ELR (cell line): ENCODE results near the gene S100A16.
"Not testable (repeated sequence)": the region's sequence is repeated elsewhere in the genome, so short reads cannot be mapped to it uniquely, and the experiment has no call there.

ENCODE experiments used
- DNase-seq: peaks from one replicate; pipeline ENCODE4 v3.0.0-alpha.2; 2015; ENCODE audit warnings: low read depth

S100A16 gene

DNA sequence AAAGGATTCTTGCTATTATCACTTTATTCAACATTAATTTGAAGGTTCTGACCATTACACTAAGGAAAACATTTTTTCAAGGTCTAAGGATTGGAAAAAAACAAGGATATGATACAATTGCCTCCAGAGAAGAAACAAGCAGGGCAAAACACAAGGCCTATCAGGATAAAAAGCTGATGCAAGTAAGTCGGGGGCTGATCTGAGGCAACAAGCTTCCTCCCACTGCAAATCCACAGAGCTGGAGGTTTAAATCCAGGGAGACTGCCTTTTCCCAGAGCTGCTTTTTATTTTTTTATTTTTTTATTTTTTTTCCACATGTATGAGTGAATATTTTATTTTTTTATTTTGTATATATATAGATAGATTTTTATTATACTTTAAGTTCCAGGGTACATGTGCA, 27.9 kb downstream of the S100A16 start:
- DNase-seq: no peak

DNA sequence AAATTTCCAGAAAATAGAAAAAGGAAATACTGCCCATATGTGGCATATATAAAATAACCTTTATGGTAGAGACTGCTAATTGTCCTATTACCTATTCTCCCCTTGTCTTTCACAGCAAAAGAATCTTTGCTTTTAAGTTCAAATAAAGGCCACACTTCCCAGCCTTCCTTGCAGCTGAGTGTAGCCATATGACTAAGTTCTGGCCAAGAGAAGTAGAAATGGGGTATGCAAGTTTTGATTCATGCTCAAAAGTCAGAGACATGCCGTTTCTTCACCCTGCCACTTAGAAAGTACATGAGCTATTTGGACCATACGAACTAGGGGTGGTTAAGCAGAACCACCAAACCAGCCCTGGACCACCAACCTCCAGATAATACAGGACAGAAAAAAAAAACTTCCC, 29.0 kb downstream of the S100A16 start:
- DNase-seq: peak; percentile 43

DNA sequence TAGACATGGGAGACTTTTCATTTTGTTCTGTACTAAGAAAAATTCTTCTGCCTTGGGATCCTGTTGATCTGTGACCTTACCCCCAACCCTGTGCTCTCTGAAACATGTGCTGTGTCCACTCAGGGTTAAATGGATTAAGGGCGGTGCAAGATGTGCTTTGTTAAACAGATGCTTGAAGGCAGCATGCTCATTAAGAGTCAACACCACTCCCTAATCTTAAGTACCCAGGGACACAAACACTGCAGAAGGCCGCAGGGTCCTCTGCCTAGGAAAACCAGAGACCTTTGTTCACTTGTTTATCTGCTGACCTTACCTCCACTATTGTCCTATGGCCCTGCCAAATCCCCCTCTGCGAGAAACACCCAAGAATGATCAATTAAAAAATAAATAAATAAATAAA, 29.4 kb downstream of the S100A16 start:
- DNase-seq: not testable (repeated sequence)

DNA sequence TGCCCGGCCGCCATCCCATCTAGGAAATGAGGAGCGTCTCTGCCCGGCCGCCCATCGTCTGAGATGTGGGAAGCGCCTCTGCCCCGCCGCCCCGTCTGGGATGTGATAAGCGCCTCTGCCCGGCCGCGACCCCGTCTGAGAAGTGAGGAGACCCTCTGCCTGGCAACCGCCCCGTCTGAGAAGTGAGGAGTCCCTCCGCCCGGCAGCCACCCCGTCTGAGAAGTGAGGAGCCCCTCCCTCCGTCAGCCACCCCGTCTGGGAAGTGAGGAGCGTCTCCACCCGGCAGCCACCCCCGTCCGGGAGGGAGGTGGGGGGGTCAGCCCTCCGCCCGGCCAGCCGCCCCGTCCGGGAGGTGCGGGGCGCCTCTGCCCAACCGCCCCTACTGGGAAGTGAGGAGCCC, 30.1 kb downstream of the S100A16 start:
- DNase-seq: not testable (repeated sequence)

DNA sequence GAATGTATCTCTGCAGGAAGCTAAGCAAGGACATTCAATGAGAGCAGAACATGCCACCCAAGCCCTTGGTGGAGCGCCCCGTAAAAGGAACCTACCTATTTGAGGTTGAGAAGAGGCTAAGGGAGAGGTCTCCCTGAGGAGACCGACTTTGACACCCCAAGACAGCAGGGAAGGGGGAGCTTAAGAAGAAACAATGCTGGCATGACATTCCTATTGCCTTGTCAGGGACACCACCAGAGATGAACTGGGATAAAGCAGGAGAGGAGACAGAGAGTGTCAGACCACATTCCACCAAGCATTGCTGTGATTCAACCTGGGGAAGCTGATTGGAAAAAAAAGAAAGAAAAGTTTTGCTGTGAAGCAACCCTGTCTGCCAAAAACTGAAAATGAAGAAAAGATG, 34.0 kb downstream of the S100A16 start:
- no peak for DNase-seq

DNA sequence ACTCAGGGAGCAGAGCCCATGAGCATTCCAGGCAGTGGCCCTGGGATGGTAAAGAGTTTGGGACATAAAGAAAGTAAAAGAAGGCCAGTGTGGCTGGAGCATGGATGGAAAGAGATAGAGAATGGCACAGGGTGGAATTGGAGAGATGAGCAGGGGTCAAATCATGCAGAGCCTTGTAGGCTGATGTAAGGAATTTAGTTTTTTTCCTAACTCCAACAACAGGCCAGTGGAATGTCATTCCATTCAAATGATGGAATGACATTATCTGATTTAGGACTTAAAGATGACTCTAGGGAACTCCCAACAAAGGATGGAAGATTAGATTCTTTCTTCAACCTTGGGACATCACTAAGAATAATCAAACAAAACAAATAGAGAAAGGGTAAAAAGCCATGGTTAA, 34.4 kb downstream of the S100A16 start:
- DNase-seq: no peak

DNA sequence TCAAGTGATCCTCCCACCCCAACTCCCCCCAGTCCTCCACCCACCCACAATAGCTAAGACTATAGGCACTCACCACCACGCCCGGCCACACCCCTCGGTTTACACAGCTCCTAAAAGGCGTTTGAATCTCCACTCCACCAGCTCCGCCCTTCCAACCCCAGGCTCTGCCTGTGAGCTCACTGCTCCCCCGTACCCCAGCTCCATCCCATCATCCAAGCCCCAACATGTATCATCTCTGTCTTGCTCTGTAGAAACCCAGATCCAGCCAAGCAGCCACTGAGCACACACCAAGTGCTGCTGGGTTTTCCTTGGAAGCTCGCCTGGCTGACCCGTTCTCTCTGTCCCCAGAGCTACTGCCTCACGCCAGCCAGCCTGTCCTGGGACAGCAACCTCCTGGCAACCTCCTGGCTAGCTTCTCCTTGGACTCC, 35.3 kb downstream of the S100A16 start:
- DNase-seq: no peak

DNA sequence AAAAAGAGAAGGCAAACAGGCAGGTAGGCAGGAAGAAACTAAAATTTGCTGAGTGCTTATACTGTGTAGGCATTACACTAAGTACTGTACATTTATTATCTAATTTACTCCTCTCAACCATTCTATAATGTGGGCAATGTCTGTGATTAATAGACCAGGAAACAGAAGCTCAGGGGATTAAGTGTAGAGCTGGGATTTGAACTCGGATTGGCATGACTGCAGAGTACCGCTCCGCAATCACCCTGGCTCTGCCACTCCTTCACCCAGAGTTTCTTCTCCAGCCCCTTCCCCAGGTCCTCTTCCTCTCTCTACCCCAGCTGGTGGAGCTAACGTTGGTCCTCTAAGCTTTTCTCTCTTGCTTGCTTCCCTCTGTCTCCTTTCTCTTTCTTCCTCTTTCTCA, 35.8 kb downstream of the S100A16 start:
- no peak for DNase-seq

DNA sequence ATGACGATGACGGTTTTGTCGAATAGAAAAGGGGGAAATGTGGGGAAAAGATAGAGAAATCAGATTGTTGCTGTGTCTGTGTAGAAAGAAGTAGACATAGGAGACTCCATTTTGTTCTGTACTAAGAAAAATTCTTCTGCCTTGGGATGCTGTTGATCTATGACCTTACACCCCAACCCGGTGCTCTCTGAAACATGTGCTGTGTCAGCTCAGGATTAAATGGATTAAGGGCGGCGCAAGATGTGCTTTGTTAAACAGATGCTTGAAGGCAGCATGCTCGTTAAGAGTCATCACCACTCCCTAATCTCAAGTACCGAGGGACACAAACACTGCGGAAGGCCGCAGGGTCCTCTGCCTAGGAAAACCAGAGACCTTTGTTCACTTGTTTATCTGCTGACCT, 37.4 kb downstream of the S100A16 start:
- not testable (repeated sequence) for DNase-seq

DNA sequence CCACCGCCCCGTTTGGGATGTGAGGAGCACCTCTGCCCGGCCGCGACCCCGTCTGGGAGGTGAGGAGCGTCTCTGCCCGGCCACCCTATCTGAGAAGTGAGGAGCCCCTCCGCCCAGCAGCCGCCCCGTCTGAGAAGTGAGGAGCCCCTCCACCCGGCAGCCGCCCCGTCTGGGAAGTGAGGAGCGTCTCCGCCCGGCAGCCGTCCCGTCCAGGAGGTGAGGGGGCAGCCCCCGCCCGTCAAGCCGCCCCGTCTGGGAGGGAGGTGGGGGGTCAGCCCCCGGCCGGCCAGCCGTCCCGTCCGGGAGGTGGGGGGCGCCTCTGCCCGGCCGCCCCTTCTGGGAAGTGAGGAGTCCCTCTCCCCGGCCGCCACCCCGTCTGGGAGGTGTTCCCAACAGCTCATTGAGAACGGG, 37.9 kb downstream of the S100A16 start:
- DNase-seq: not testable (repeated sequence)

DNA sequence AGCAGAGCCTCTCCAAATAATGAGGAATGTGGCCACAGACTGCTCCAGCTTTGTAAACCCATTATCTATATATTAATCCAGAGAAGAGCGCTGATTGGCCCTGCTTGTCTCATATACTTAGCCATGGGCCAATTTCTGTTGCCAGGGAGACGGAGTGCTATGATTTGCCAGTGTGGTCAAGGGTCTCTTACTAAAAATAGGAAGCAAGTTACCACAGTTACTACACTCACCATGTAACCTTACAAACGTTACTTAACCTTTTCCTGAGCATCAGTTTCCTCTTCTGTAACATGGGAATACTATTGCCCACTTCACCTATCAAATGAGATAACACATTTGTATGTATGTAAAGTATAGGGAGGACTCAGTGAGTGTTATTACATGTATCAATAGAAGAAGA, 39.6 kb downstream of the S100A16 start:
- DNase-seq: peak; percentile 19

DNA sequence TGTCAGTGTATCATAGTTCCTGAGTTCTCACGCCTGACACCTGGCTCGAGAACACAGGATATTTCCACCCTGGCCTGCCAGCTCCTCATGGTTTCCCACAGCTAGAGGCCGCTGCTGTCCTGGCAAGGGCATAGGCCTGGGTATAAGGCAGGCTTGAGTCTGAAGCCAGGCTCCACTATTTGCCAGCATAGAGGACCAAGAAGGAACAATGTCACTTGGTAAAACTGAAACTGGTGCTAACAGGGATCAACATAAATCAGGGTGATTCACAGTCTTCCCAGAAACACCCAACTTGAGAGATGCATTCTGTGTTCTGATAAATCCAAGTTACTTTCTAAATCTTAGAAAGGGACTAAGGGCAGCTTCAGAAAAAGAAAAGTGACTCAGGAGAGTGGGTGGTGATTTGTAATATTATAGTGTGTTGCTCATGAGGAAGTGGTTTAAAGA, 40.3 kb downstream of the S100A16 start:
- peak; percentile 89 for DNase-seq

DNA sequence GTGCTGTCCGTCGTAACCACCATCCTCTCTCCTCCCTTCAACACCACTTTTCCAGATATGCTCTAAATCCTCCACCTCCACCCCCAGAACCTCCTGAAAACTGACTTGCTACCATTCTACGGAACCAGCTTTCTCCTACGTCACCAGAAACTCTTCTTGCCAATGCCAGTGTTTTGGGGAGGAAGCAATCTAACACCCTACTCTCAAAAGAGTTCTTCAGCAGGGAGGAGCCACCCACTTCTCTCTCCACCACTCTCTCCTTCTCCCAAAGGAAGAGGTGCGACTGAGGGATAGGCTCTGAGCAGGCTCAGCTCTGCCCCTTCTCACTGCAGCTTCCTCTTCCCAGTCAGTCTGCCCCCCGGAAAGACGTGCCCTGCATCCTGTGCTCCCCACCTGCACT, 41.2 kb downstream of the S100A16 start:
- no peak for DNase-seq

DNA sequence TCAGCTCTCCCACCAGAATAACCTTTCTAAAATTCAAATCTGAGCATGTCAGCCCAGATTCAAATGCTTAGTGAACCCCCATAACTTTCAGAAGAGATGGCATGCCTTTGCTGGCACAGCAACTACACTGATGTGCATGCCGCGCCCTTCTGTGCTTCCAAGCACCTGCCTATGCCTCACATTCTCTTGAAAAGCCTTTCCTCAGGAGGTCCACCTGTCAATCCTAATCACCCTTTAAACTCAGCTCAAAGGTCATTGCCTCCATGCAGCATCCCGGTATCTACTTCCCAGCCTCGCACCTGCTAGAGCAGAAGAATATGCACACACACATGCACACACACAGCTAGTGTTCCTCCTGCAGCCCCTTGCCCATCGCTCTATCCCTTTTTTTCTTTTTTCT, 42.1 kb downstream of the S100A16 start:
- no peak for DNase-seq

DNA sequence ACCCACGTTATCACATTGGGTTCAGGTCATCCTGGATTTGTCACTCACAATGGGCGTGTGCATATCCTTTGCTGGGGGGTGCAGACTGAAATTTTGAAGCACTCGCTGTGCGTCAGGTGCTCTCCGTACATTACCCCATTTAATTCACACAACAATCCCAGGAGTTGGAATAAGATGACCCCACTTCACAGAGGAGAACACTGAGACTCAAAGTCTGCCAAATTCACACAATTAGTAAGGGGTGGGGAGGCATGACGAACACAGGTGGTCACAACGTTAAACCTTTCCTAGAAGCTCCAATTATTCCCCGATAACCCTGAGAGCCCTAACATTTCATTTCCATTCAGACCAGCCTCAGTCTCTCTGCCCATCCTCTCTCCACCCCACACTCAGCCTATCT, 43.5 kb downstream of the S100A16 start:
- no peak for DNase-seq

DNA sequence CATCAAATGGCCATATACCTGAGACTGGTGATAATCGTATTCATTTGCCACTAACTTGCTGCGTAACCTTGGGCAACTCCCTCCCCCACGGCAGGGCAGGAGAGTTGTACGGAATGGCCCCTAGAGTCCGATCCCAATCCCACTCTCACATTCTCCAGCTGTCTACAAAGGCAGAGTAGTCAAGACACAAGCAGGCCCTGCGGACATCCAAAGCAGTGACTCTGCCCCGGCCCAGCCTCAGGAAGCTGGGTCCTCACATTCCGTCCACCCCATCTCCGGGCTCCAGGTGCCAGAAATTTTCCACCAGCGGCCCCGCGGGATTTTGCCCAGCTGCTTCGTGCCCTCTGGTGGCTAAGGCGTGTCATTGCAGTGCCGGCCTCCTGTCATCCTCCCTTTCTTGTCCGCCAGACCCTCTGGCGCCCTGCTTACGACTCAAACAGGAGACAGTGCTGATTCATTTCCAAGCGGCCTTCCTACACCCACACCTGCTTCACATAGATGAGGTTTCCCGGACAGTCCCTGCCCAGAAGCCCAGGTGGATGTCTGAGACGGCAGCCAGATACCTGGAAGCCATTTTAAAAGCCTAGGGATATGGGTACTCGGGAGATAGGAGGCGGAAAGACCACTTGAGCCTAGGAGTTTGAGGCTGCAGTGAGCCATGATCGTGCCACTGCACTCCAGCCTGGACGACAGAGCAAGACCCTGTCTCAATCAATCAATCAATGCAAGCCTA, 44.4 kb downstream of the S100A16 start:
- peak; percentile 95 for DNase-seq

DNA sequence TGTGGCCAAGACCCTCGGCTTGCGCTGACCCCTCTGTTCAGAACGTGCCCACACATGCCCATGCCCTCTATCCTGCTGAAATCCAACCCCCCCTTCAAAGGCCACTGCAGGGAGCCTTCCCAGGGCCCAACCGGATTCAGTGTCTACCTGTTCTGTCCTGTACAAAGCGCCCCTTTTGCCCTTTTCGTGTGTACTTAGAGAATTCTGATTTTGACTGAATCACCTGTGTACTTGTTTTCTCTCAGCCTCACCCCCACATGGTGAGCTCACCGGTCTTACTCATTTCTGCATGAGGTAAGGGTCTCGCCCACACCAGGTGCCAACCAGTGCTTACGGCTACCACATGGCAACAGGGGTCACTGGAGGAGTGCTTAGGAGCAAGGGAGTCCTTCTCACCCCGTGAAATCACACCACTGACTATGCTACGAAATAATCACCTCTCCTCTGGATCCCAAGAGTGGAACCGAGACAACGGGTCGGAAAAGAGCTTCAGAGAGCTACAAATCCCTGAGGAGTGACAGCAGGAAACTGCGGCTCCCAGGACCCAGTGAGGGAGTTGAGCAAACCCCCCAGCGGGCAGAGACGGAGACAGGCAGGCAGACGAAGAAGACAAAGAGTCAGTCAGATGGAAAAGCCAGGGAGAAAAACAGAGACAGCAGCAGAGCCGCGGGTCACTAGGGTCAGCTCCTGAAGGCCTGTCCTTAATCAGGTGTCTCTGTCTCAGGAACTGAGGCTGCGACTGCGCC, 45.1 kb downstream of the S100A16 start:
- peak; percentile 49 for DNase-seq

DNA sequence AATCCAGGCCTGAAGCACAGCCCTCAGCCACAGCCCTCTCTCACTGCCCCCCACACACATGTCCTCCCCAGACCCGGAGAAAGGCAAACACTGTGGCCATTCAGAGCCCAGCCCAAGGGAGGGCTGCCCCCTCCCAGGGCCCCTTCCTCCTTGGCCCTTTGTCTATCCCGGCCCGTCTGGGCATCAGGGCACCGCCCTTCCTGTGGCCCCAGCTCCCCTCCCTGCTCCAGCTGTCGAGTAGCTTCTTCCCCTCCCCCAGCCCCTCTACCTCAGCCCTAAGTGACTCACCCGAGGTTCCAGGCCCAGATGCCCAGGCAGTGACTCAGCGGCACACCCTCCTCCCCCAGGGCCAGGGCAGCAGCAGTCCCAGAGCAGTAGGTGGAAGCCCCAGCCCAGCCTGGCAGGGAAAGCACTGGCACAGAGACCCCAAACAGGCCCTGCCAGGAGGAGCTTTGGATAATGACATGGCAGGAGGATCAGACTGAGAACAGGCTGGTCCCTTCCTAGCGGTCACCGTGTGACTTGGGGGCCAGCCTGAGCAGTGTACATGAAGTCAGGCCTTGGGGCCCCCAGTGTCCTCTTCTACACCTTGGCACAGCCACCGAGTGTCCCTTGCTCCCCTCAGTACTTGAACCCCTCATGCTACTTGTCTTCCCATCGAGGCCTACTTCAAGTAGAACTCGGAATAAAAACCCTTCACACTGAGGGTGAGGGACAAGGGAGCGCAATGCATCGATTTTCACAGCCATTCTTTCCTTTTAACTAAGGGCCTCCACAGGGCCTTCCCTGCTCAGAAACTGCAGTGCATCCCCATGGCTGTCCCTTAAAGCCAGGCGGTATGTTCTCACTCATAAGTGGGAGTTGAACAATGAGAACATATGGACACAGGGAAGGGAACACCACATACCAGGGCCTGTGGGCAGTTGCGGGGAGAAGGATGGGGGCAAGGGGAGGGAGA, 46.2 kb downstream of the S100A16 start:
- DNase-seq: peak; percentile 100

DNA sequence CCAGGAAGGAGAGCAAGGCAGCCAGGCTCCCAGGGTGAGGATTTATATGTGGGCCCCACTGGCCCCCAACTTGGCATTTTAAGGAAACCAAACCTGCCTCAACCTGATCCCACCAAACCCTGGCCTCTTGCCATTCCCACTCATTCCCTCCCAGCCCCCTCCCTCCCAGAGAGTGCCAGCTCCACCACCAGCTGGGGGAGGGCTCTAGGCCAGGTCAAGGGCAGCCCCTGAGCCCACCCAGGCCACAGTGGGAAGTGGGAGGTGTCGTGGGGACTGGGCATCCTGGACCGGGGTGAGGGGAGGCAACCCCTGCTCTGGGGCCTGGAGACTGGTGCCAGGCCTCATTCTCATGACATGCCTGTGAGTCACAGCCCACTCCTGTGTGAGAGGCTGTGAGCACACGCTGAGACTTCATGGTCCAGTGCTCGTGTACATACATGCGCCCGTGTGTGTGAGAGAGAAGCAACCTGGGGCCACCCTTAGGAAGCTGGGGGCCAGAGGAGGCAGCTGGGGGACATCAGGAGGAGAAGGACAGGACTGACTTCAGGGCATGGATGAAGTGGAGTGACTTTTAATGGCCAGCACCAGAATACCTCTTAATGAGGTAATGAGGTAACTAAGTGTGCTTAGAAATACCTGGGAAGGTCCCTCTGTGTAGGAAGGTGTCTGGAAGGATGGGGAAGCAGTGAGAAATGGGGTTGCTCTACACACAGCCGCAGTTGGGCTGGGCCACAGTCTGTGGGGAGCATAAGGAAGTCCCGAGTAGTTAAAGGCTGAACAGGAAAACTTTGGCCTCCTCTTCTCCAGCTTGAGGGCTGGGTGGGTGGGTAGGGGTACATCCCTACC, 47.2 kb downstream of the S100A16 start, which contains the start of gene S100A2:
TSS of gene S100A2 (minus strand) at position 316 of the 846 bp plus-strand sequence. CDS start 1,967 bp downstream, outside the sequence.
- peak; percentile 98 for DNase-seq

DNA sequence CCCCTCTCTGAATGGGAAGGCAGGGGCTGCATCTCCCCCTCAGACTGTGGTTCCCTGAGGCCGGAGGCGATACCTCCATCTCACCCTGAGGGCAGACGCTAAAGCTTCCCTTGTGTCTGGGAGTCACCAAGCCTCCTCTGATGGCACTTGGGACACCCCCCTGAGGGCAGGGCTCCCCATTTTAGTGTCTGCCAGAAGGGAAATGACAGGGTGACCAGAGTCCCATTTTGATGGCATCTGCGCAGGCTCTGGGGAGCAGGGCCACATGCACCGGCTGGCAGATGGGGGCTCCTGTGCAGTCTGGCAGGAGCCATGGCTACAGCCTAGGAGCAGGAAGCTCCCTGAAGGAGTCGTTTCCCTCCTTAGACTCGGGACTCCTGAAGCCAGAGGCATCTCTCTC, 48.9 kb downstream of the S100A16 start:
- DNase-seq: no peak

DNA sequence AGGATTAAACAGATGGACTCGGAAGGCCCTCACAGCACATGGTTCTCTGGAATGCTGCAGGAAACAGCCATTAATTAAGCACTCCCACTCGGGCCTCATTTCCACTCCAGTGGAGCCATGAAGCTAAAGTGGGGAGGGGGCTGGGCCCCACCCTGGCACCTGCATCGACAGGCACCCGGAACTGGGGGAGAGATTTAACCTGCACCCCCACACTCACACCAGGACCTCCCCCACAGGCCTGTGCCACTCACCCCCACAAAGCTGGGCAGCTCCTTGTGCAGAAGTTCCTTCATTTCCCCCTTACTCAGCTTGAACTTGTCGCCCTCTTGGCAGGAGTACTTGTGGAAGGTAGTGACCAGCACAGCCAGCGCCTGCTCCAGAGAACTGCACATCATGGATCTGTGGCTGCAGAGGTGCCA, 49.4 kb downstream of the S100A16 start:
- no peak for DNase-seq
